KMS-11 (cell line): ENCODE results near the gene PRKAR2B.
A peak's percentile ranks its signal among the peaks of the same experiment; 100 is the strongest.

Source experiments
- H2AFZ ChIP-seq: fragments of 200-600 bp; sonication (generic); 2 replicates; pipeline ENCODE4 v1.6.1; 2016; ENCODE audit warnings: antibody characterized with exemption, mixed run types, low read depth
- H3K27ac ChIP-seq: fragments of 200-600 bp; sonication (generic); 2 replicates; pipeline ENCODE4 v1.6.1; 2016; ENCODE audit warnings: mild to moderate bottlenecking, mixed run types
- H3K27me3 ChIP-seq: fragments of 200-600 bp; sonication (generic); 2 replicates; pipeline ENCODE4 v1.6.1; 2017; ENCODE audit warnings: mild to moderate bottlenecking, low read depth, mixed run types, moderate library complexity; ENCODE audit not compliant: insufficient read depth
- H3K36me3 ChIP-seq: fragments of 200-600 bp; sonication (generic); 2 replicates; pipeline ENCODE4 v1.6.1; 2017; ENCODE audit warnings: mild to moderate bottlenecking, mixed run types; ENCODE audit not compliant: insufficient read depth
- H3K4me1 ChIP-seq: fragments of 200-600 bp; sonication (generic); 2 replicates; pipeline ENCODE4 v1.6.1; 2016; ENCODE audit warnings: mild to moderate bottlenecking, low read depth, mixed run types; ENCODE audit not compliant: poor library complexity, severe bottlenecking
- H3K4me2 ChIP-seq: fragments of 200-600 bp; sonication (generic); 2 replicates; pipeline ENCODE4 v1.7.0; 2016; ENCODE audit warnings: mild to moderate bottlenecking, mixed run types
- H3K4me3 ChIP-seq: fragments of 200-600 bp; sonication (generic); IDR thresholded peaks from 2 replicates; pipeline ENCODE4 v1.6.1; 2017; ENCODE audit warnings: low read depth, low read length, mixed read lengths; ENCODE audit not compliant: insufficient read depth
- H3K79me2 ChIP-seq: fragments of 200-600 bp; sonication (generic); 2 replicates; pipeline ENCODE4 v1.6.1; 2016; ENCODE audit warnings: low read depth, mixed run types; ENCODE audit not compliant: insufficient read depth
- H3K9ac ChIP-seq: fragments of 200-600 bp; sonication (generic); 2 replicates; pipeline ENCODE4 v1.6.1; 2016; ENCODE audit warnings: mild to moderate bottlenecking, mixed run types
- H4K20me1 ChIP-seq: fragments of 200-600 bp; sonication (generic); 2 replicates; pipeline ENCODE4 v1.6.1; 2016; ENCODE audit warnings: mild to moderate bottlenecking, mixed run types; ENCODE audit not compliant: insufficient read depth
- CTCF ChIP-seq: fragments of 200-600 bp; sonication (generic); conservative IDR thresholded peaks from 2 replicates; pipeline ENCODE4 v1.6.1; 2017; ENCODE audit warnings: low read depth, mild to moderate bottlenecking, antibody characterized with exemption, low read length, moderate library complexity, mixed read lengths

Gene PRKAR2B

GRCh38 chr7:107208563-107208962 is 164.1 kb downstream of the PRKAR2B start:
- H3K4me1 ChIP-seq = peaks cover 20% of the 10 kb centered on the region
- H3K36me3 ChIP-seq = no peaks in the 10 kb centered on the region; the same call in 1 of the 2 replicates
- H2AFZ ChIP-seq = no peak overlapping the region
- no peak for TF ChIP-seq CTCF
- H3K4me2 ChIP-seq = peak overlapping the region; percentile 13; the same call in 1 of the 2 replicates
- H3K9ac ChIP-seq = 0 out of 2 replicates have a peak overlapping the region, but pooled peaks have one; percentile 5
- no peak overlapping the region for H3K27ac ChIP-seq
- no peaks in the 10 kb centered on the region for H3K27me3 ChIP-seq
- H3K4me3 ChIP-seq = no peak overlapping the region
- H4K20me1 ChIP-seq = no peaks in the 10 kb centered on the region
- H3K79me2 ChIP-seq = no peaks in the 10 kb centered on the region

GRCh38 chr7:107209565-107209964 is 165.1 kb downstream of the PRKAR2B start:
- no peak overlapping the region for H3K4me2 ChIP-seq
- H3K4me3 ChIP-seq = no peak overlapping the region
- H3K27ac ChIP-seq = no peak overlapping the region
- no peaks in the 10 kb centered on the region for H3K27me3 ChIP-seq
- H3K36me3 ChIP-seq = no peaks in the 10 kb centered on the region; the same call in 1 of the 2 replicates
- peaks cover 20% of the 10 kb centered on the region for H3K4me1 ChIP-seq
- H3K9ac ChIP-seq = no peak overlapping the region
- H3K79me2 ChIP-seq = no peaks in the 10 kb centered on the region
- no peak overlapping the region for H2AFZ ChIP-seq
- no peaks in the 10 kb centered on the region for H4K20me1 ChIP-seq
- TF ChIP-seq CTCF = no peak

GRCh38 chr7:107210400-107210799 is 165.9 kb downstream of the PRKAR2B start:
- Histone ChIP-seq H3K27me3 (no peaks in the 10 kb centered on the region), H3K4me2 (no peak overlapping the region), H4K20me1 (no peaks in the 10 kb centered on the region), H3K79me2 (no peaks in the 10 kb centered on the region), H3K4me1 (peaks cover 20% of the 10 kb centered on the region), H3K4me3 (no peak overlapping the region), H2AFZ (no peak overlapping the region), H3K27ac (no peak overlapping the region), H3K9ac (no peak overlapping the region), H3K36me3 (no peaks in the 10 kb centered on the region; the same call in 1 of the 2 replicates)
- TF ChIP-seq CTCF = no peak
